Measurements from ENCODE around the gene PTAFR. TPM values are rescaled to one million over a fixed set of nuclear protein-coding genes. Genes with fewer than 3 reads are reported as not detected.

Gene PTAFR
- total and polyA plus RNA-seq, 11 donors = 0.42 to 23.5 (median 2.2) TPM

GRCh38 chr1:28195780-28196179, 19.3 kb upstream of the PTAFR start:
- intact Hi-C loops (cut with DNase I) = loop anchor here in 1 of 10 donors (10.0 kb wide), 1 partner anchor 331 kb away; no protein-coding TSS in a partner anchor
- 95 to 100% (median 98%) methylated on average over 1 of the region's 1 CpG for WGBS, 4 donors

DNA sequence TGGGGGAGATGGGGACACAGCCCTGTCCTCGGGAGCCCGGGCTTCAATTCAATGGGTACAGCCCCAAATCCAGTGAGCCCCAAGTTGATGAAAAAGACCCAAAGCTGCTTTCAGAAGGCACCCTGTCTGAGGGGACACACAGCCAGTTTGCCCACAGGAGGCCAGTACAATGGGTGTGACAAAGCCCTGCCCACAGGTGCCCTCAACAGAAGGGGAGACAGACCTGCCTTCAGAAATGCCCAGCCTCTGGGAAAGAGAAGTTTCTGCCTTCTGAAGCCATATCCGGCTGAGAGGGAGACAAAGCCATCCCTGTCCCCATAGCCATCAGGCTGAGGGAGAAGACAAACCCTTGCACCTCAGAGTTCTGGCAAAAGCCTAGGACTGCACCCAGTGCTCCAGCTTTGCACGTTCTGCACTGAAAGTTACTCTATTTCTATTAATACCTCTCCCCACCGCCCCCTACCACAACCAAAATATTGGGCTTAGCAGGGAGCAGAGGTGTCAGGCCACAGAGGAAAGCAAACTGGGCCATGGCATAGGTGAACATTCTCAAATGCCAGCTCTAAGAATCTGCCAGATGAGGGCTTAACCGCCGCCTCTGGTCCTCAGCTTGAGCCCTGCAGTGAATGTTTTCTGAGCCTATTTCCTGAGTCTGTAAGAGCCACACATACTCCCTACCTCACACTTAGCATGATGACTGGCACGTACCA, 18.0 kb upstream of the PTAFR start:
- DNase-seq (no peak), ATAC-seq (no peak)
- no peaks in the 10 kb centered on the region for H3K9me3 ChIP-seq
- intact Hi-C loops (cut with DNase I) = loop anchor here in 1 of 10 donors (10.0 kb wide), 1 partner anchor 330 kb away; no protein-coding TSS in a partner anchor
- TF ChIP-seq, protein P1, sequence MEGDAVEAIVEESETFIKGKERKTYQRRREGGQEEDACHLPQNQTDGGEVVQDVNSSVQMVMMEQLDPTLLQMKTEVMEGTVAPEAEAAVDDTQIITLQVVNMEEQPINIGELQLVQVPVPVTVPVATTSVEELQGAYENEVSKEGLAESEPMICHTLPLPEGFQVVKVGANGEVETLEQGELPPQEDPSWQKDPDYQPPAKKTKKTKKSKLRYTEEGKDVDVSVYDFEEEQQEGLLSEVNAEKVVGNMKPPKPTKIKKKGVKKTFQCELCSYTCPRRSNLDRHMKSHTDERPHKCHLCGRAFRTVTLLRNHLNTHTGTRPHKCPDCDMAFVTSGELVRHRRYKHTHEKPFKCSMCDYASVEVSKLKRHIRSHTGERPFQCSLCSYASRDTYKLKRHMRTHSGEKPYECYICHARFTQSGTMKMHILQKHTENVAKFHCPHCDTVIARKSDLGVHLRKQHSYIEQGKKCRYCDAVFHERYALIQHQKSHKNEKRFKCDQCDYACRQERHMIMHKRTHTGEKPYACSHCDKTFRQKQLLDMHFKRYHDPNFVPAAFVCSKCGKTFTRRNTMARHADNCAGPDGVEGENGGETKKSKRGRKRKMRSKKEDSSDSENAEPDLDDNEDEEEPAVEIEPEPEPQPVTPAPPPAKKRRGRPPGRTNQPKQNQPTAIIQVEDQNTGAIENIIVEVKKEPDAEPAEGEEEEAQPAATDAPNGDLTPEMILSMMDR (IDR thresholded peaks at IDR 0.05) = no peak
- TF ChIP-seq POLR2A (IDR thresholded peaks at IDR 0.05) = no peak
- H3K36me3 ChIP-seq = peaks cover 0 to 18% (median 15%) of the 10 kb centered on the region in 9 donors
- WGBS, 4 donors = 81 to 91% (median 87%) methylated on average over 6 to 8 of the region's 8 CpGs
- H3K4me1 ChIP-seq = peaks cover 0 to 39% (median 9%) of the 10 kb centered on the region in 12 donors
- no peaks in the 10 kb centered on the region for H3K27me3 ChIP-seq
- no peak overlapping the region for H3K4me3 ChIP-seq
- H3K27ac ChIP-seq = no peak overlapping the region

More at GRCh38 chr1:28195780-28196179, 19.3 kb upstream of the PTAFR start:
- no peak overlapping the region for H3K4me3 ChIP-seq
- TF ChIP-seq, protein P1 (IDR thresholded peaks at IDR 0.05) = no peak
- no peak for TF ChIP-seq POLR2A (IDR thresholded peaks at IDR 0.05)
- no peaks in the 10 kb centered on the region for H3K9me3 ChIP-seq
- peaks cover 0 to 39% (median 6%) of the 10 kb centered on the region in 12 donors for H3K4me1 ChIP-seq
- H3K27me3 ChIP-seq = no peaks in the 10 kb centered on the region
- H3K36me3 ChIP-seq = peaks cover 5 to 31% (median 28%) of the 10 kb centered on the region in 9 donors
- H3K27ac ChIP-seq = no peak overlapping the region
- ATAC-seq (no peak), DNase-seq (no peak)

DNA sequence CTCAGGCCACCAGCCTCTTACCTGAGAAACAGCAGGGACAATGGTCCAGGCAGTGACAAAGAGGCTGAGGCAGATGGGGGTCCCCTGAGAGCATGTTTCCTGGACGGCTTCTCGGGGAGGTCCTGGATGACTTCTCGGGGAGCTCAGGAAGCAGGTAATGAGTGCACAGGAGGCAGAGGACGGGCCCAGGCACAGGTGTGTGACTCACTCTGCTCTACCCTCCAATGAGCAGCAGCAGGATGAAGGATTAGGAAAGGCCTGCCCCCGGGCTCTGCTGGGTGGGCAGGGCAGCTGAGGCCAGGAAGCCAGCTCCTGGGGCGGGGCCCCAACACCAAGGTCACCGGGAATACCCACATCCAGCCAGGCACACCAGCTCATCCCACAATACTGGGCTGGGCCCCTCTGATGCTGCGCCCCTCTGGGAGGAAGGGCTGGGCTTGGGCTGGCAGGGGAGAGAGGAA, 17.2 kb upstream of the PTAFR start:
- DNase-seq = no peak
- H3K27ac ChIP-seq = no peak overlapping the region
- H3K36me3 ChIP-seq = peaks cover 0 to 10% (median 8%) of the 10 kb centered on the region in 9 donors
- peaks cover 0 to 34% (median 9%) of the 10 kb centered on the region in 12 donors for H3K4me1 ChIP-seq
- no peaks in the 10 kb centered on the region for H3K9me3 ChIP-seq
- H3K4me3 ChIP-seq = no peak overlapping the region
- peak in 2 of 4 donors; percentile 30 to 31 for ATAC-seq
- intact Hi-C loops (cut with DNase I) = loop anchor here in 1 of 10 donors (10.0 kb wide), 1 partner anchor 329 kb away; no protein-coding TSS in a partner anchor
- 48 to 73% (median 63%) methylated on average over 4 to 8 of the region's 8 CpGs for WGBS, 4 donors
- H3K27me3 ChIP-seq = no peaks in the 10 kb centered on the region
- TF ChIP-seq, protein P1 (IDR thresholded peaks at IDR 0.05) = no peak
- TF ChIP-seq POLR2A (IDR thresholded peaks at IDR 0.05) = no peak

DNA sequence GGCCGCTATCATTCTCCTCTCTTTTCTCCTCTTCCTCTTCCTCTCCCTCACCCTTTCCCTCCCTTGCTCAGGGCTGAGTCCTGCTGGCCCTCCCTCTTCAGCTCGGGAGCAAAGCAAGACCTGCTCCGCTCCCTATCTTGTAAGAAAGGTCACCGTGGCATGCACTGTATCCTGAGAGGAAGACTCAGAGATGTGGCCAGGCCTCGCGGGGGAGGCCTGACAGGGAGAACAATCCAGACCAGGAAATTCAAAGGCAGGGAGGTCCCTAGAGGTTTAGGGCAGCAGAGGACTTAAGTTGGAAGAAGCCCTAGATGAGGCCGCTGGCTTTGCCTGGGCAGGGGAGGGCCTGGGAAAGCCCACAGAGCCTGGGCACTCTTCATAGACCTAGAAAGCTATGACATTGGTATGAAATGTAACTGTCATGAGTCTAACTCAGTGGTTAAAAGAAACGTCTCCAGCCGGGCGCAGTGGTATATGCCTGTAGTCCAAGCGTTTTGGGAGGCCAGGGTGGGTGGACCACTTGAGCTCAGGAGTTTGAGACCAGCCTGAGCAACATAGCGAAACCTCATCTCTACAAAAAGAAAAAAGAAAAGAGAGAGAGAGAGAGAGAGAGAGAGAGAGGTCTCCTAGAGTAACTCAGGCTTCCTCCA, 14.6 kb upstream of the PTAFR start:
- WGBS, 4 donors = 53 to 57% (median 55%) methylated on average over 12 of the region's 12 CpGs
- H3K9me3 ChIP-seq = no peaks in the 10 kb centered on the region
- TF ChIP-seq, protein P1 (IDR thresholded peaks at IDR 0.05) = no peak
- no peak for TF ChIP-seq POLR2A (IDR thresholded peaks at IDR 0.05)
- no peaks in the 10 kb centered on the region for H3K36me3 ChIP-seq
- peak overlapping the region in 8 of 12 donors; percentile 3 to 62 (median 40) for H3K27ac ChIP-seq
- peaks cover 0 to 15% (median 5%) of the 10 kb centered on the region in 12 donors for H3K4me1 ChIP-seq
- no peak for DNase-seq
- H3K27me3 ChIP-seq = no peaks in the 10 kb centered on the region
- H3K4me3 ChIP-seq = no peak overlapping the region
- ATAC-seq = peak in 3 of 4 donors; percentile 56 to 88 (median 71)
- intact Hi-C loops (cut with DNase I) = loop anchor here in 1 of 10 donors (10.0 kb wide), 1 partner anchor 326 kb away; no protein-coding TSS in a partner anchor
